ENCODE results near the gene SMIM33.

- TF ChIP-seq, protein P1, sequence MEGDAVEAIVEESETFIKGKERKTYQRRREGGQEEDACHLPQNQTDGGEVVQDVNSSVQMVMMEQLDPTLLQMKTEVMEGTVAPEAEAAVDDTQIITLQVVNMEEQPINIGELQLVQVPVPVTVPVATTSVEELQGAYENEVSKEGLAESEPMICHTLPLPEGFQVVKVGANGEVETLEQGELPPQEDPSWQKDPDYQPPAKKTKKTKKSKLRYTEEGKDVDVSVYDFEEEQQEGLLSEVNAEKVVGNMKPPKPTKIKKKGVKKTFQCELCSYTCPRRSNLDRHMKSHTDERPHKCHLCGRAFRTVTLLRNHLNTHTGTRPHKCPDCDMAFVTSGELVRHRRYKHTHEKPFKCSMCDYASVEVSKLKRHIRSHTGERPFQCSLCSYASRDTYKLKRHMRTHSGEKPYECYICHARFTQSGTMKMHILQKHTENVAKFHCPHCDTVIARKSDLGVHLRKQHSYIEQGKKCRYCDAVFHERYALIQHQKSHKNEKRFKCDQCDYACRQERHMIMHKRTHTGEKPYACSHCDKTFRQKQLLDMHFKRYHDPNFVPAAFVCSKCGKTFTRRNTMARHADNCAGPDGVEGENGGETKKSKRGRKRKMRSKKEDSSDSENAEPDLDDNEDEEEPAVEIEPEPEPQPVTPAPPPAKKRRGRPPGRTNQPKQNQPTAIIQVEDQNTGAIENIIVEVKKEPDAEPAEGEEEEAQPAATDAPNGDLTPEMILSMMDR (IDR thresholded peaks at IDR 0.05), result no peak
- no peak for TF ChIP-seq POLR2AphosphoS5 (IDR thresholded peaks at IDR 0.05; ENCODE audit: insufficient read depth in 1 of 2, low read depth in 1 of 2)
Measured at GRCh38 chr5:139475865-139476617, 5.2 kb downstream of the SMIM33 start.
